HepG2 (cell line): Measurements from ENCODE around the gene SAMD14. TPM values are rescaled to one million over a fixed set of nuclear protein-coding genes. Genes with fewer than 3 reads are reported as not detected.

ENCODE experiments used
- ETV5 ChIP-seq: IDR thresholded peaks from 2 replicates; pipeline ENCODE4 v1.6.1; 2018; ENCODE audit warnings: missing biosample characterization, missing genetic modification reagents, inconsistent platforms, borderline replicate concordance
- HMG20B ChIP-seq: conservative IDR thresholded peaks from 2 replicates; pipeline ENCODE4 v1.6.1; 2016; ENCODE audit warnings: missing genetic modification reagents, missing compliant biosample characterization
- KAT2B ChIP-seq: fragments of 150-350 bp; IDR thresholded peaks from 2 replicates; pipeline ENCODE4 v1.6.1; 2014; ENCODE audit warnings: low read depth, low read length, borderline replicate concordance
- NKX3-1 ChIP-seq: sonication (generic); formaldehyde crosslinking; IDR thresholded peaks from 2 replicates; pipeline ENCODE4 v1.5.0; 2020; ENCODE audit warnings: missing genetic modification reagents
- NRL ChIP-seq: sonication (generic); formaldehyde crosslinking; IDR thresholded peaks from 2 replicates; pipeline ENCODE4 v1.5.0; 2020; ENCODE audit warnings: missing genetic modification reagents, mild to moderate bottlenecking, moderate library complexity, borderline replicate concordance
- PHF20 ChIP-seq: sonication (generic); formaldehyde crosslinking; IDR thresholded peaks from 2 replicates; pipeline ENCODE4 v1.5.0; 2020; ENCODE audit warnings: mild to moderate bottlenecking, missing genetic modification reagents
- RELA ChIP-seq: sonication (generic); formaldehyde crosslinking; IDR thresholded peaks from 2 replicates; pipeline ENCODE4 v1.4.0; 2020; ENCODE audit warnings: missing genetic modification reagents
- SAP130 ChIP-seq: IDR thresholded peaks from 2 replicates; pipeline ENCODE4 v1.6.1; 2016; ENCODE audit warnings: low read depth
- SRF ChIP-seq: IDR thresholded peaks from 2 replicates; pipeline ENCODE4 v1.6.1; 2011; ENCODE audit warnings: mild to moderate bottlenecking, low read depth, low read length, moderate library complexity
- SRSF9 ChIP-seq: fragments of 200-400 bp; formaldehyde crosslinking; IDR thresholded peaks from 2 replicates; pipeline ENCODE4 v1.6.1; 2018; ENCODE audit warnings: borderline replicate concordance, mild to moderate bottlenecking, low read depth, low read length; ENCODE audit not compliant: insufficient read depth, poor library complexity, severe bottlenecking
- SSRP1 ChIP-seq: IDR thresholded peaks from 2 replicates; pipeline ENCODE4 v1.6.1; 2016; ENCODE audit warnings: control low read depth
- TARDBP ChIP-seq: sonication (generic); formaldehyde crosslinking; IDR thresholded peaks from 2 replicates; pipeline ENCODE4 v1.8.0; 2022; ENCODE audit warnings: mild to moderate bottlenecking, missing genetic modification reagents
- THYN1 ChIP-seq: sonication (generic); formaldehyde crosslinking; IDR thresholded peaks from 2 replicates; pipeline ENCODE4 v1.8.1; 2023; ENCODE audit warnings: low read depth, mild to moderate bottlenecking, moderate library complexity, missing genetic modification reagents, borderline replicate concordance
- ZEB1 ChIP-seq: IDR thresholded peaks from 2 replicates; pipeline ENCODE4 v1.6.1; 2012; ENCODE audit warnings: mild to moderate bottlenecking, low read depth, inconsistent platforms; ENCODE audit not compliant: insufficient replicate concordance
- ZFX ChIP-seq: sonication (generic); formaldehyde crosslinking; IDR thresholded peaks from 2 replicates; pipeline ENCODE4 v1.4.0; 2020; ENCODE audit warnings: mild to moderate bottlenecking, low read depth, missing genetic modification reagents, moderate library complexity
- ZKSCAN8 ChIP-seq: IDR thresholded peaks from 2 replicates; pipeline ENCODE4 v1.6.1; 2016; ENCODE audit warnings: borderline replicate concordance, missing genetic modification reagents, missing compliant biosample characterization
- polyA plus RNA-seq, 8 experiments: library from polyadenylated mRNA; depleted of rRNA in 3 of 8; stranded (reverse) in 7 of 8; unstranded in 1 of 8; fragments of >200 nt; fragmentation: Illumina TruSeq in 4 of 8; extraction: Trizol in 4 of 8; gene quantifications; 2 replicates each; pipeline versions ENCODE4 v1.2.1 to v1.2.3, GENCODE V29; 2011 to 2016; ENCODE audit warnings: low read depth in 4 of 8, missing spikeins in 1 of 8, mixed read lengths in 1 of 8; ENCODE audit not compliant: insufficient read depth in 1 of 8
- total RNA-seq, 5 experiments: library from RNA; depleted of rRNA; stranded (reverse); fragments of >200 nt; fragmentation: Illumina TruSeq; extraction: Trizol; gene quantifications; 2 replicates each; pipeline ENCODE4 v1.2.3, GENCODE V29; 2016; ENCODE audit warnings: low read depth in 1 of 5
- TF ChIP-seq, protein P1 (sequence below): sonication (generic); formaldehyde crosslinking; conservative IDR thresholded peaks from 2 replicates; pipeline ENCODE4 v1.4.0; 2020; ENCODE audit warnings: missing genetic modification reagents
- TF ChIP-seq, protein P2 (sequence below): sonication (generic); formaldehyde crosslinking; IDR thresholded peaks from 2 replicates; pipeline ENCODE4 v1.5.0; 2020; ENCODE audit warnings: missing genetic modification reagents
- TF ChIP-seq, protein P3 (sequence below): sonication (generic); formaldehyde crosslinking; IDR thresholded peaks from 2 replicates; pipeline ENCODE4 v1.5.0; 2020; ENCODE audit warnings: missing genetic modification reagents, mild to moderate bottlenecking, borderline replicate concordance
- TF ChIP-seq, protein P4 (sequence below): sonication (generic); formaldehyde crosslinking; IDR thresholded peaks from 2 replicates; pipeline ENCODE4 v1.5.0; 2020; ENCODE audit warnings: missing genetic modification reagents
- TF ChIP-seq, protein P5 (sequence below): sonication (generic); formaldehyde crosslinking; IDR thresholded peaks from 2 replicates; pipeline ENCODE4 v1.5.0; 2020; ENCODE audit warnings: mild to moderate bottlenecking, missing genetic modification reagents, borderline replicate concordance

SAMD14 gene
- total and polyA plus RNA-seq, 2 of the 13 experiments (the other 11 are each of a cell fraction or from before 2014, with no cell fraction given) = 0.07 to 0.22 TPM

DNA sequence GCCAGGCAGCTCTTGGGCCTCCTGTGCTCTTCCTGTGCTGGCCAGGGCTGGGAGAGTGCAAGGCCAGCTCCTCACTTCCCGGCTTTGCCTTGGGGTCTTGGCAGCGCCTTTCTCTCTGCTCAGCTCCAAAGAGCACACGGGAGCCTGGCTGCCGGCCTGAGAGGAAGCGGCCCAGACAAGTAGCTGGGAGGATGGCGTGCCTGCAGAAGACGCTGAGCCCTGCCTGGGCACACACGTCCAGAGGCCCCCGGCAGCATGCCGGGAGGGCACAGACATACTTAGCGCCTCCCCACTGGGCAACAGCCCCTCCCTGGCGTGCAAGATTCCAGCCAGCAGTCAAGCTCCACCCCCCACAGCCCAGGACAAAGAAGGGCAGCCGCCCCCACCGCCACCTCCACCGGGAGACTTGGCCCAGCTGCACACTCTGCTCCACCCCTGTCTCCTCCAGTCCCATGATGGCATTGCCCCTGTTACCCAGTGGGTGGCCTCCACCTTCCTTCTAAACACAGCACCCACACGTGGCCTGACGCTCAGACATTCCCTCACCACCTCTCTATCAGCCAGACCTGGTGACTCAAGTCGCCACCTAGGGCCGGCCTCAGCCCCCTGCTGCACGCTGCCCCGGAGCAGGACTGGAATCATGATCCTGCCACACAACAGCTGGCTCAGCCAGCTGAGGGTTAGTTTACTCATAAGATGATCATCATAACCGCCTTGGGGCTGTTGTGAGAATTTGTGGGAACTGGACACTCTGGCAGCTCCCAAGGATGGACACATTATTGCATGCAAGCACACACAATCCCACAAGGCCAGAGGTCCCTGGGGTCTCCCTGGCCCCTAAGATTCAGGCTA, 48.2 kb upstream of the SAMD14 start (continued):
- TF ChIP-seq, protein P1, sequence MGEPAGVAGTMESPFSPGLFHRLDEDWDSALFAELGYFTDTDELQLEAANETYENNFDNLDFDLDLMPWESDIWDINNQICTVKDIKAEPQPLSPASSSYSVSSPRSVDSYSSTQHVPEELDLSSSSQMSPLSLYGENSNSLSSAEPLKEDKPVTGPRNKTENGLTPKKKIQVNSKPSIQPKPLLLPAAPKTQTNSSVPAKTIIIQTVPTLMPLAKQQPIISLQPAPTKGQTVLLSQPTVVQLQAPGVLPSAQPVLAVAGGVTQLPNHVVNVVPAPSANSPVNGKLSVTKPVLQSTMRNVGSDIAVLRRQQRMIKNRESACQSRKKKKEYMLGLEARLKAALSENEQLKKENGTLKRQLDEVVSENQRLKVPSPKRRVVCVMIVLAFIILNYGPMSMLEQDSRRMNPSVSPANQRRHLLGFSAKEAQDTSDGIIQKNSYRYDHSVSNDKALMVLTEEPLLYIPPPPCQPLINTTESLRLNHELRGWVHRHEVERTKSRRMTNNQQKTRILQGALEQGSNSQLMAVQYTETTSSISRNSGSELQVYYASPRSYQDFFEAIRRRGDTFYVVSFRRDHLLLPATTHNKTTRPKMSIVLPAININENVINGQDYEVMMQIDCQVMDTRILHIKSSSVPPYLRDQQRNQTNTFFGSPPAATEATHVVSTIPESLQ (CRISPR knock-in tag) = no peak
- TF ChIP-seq, protein P2, sequence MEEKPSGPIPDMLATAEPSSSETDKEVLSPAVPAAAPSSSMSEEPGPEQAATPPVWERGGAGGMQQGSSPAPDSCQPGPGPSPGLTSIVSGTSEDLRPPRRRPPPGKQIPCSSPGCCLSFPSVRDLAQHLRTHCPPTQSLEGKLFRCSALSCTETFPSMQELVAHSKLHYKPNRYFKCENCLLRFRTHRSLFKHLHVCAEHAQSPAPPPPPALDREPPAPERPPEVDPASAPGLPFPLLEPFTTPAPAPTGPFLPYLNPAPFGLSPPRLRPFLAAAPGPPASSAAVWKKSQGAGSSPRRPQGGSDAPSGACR = no peak
- TF ChIP-seq SAP130 (peak; percentile 82), ETV5 (no peak; the same call in 1 of the 2 replicates), ZFX (CRISPR knock-in tag) (peak; percentile 75), SRF (no peak), THYN1 (CRISPR knock-in tag) (no peak), ZKSCAN8 (CRISPR knock-in tag) (no peak), SSRP1 (CRISPR knock-in tag) (no peak), NKX3-1 (CRISPR knock-in tag) (no peak), RELA (0 out of 2 replicates have a peak, but pooled peaks have one; percentile 41), SRSF9 (no peak), PHF20 (CRISPR knock-in tag) (peak; percentile 42; the same call in 1 of the 2 replicates), TARDBP (CRISPR knock-in tag) (peak; percentile 63; the same call in 1 of the 2 replicates), NRL (CRISPR knock-in tag) (no peak; the same call in 1 of the 2 replicates), KAT2B (no peak), HMG20B (no peak), ZEB1 (no peak)
- TF ChIP-seq, protein P3, sequence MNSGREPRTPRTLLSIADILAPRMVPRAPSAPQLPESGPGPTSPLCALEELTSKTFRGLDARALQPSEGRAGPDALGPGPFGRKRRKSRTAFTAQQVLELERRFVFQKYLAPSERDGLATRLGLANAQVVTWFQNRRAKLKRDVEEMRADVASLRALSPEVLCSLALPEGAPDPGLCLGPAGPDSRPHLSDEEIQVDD (CRISPR knock-in tag) = no peak; the same call in 1 of the 2 replicates
- TF ChIP-seq, protein P4, sequence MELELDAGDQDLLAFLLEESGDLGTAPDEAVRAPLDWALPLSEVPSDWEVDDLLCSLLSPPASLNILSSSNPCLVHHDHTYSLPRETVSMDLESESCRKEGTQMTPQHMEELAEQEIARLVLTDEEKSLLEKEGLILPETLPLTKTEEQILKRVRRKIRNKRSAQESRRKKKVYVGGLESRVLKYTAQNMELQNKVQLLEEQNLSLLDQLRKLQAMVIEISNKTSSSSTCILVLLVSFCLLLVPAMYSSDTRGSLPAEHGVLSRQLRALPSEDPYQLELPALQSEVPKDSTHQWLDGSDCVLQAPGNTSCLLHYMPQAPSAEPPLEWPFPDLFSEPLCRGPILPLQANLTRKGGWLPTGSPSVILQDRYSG (CRISPR knock-in tag) = no peak
- TF ChIP-seq, protein P5, sequence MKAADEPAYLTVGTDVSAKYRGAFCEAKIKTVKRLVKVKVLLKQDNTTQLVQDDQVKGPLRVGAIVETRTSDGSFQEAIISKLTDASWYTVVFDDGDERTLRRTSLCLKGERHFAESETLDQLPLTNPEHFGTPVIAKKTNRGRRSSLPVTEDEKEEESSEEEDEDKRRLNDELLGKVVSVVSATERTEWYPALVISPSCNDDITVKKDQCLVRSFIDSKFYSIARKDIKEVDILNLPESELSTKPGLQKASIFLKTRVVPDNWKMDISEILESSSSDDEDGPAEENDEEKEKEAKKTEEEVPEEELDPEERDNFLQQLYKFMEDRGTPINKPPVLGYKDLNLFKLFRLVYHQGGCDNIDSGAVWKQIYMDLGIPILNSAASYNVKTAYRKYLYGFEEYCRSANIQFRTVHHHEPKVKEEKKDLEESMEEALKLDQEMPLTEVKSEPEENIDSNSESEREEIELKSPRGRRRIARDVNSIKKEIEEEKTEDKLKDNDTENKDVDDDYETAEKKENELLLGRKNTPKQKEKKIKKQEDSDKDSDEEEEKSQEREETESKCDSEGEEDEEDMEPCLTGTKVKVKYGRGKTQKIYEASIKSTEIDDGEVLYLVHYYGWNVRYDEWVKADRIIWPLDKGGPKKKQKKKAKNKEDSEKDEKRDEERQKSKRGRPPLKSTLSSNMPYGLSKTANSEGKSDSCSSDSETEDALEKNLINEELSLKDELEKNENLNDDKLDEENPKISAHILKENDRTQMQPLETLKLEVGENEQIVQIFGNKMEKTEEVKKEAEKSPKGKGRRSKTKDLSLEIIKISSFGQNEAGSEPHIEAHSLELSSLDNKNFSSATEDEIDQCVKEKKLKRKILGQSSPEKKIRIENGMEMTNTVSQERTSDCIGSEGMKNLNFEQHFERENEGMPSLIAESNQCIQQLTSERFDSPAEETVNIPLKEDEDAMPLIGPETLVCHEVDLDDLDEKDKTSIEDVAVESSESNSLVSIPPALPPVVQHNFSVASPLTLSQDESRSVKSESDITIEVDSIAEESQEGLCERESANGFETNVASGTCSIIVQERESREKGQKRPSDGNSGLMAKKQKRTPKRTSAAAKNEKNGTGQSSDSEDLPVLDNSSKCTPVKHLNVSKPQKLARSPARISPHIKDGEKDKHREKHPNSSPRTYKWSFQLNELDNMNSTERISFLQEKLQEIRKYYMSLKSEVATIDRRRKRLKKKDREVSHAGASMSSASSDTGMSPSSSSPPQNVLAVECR (CRISPR knock-in tag) = peak; percentile 73; the same call in 1 of the 2 replicates
